Uterus (tissue), 2 donors: ENCODE measurements around the gene ZNF579.

ENCODE experiments used
- POLR2A ChIP-seq, 2 donors: fragments of 450-650 bp; IDR thresholded peaks; one replicate each; pipeline ENCODE4 v1.6.1; 2016; ENCODE audit warnings: antibody characterized with exemption in 2 of 2, mild to moderate bottlenecking in 1 of 2, moderate library complexity in 1 of 2
- TF ChIP-seq, protein P1 (sequence below), 4 experiments: fragments of 200-600 bp in 2 of 4; fragments of 450-650 bp in 2 of 4; sonication (generic) in 2 of 4; IDR thresholded peaks; one replicate each; pipeline ENCODE4 v1.5.1; 2016 to 2019; ENCODE audit warnings: antibody characterized with exemption in 4 of 4, mild to moderate bottlenecking in 2 of 4, moderate library complexity in 1 of 4

DNA sequence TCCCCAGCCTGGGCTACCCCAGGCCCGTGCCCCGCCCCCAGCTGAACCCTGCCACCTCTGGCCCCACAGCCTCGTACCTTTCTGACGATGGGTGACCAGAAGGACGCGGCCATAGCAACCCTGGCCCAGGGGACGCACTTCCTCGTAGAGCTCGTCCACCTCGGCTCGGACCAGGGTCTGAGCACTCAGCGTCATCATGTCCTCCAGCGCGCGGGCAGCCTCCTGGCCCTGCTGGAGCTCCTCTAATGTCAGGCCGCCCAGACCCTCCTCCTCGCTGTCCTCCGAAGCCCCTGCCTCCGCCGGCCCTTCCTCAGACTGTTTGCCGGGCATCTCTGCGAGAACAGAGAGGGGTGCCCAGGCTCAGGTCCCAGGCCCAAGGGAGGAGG lies 44.7 kb downstream of the ZNF579 start:
- TF ChIP-seq, protein P1, sequence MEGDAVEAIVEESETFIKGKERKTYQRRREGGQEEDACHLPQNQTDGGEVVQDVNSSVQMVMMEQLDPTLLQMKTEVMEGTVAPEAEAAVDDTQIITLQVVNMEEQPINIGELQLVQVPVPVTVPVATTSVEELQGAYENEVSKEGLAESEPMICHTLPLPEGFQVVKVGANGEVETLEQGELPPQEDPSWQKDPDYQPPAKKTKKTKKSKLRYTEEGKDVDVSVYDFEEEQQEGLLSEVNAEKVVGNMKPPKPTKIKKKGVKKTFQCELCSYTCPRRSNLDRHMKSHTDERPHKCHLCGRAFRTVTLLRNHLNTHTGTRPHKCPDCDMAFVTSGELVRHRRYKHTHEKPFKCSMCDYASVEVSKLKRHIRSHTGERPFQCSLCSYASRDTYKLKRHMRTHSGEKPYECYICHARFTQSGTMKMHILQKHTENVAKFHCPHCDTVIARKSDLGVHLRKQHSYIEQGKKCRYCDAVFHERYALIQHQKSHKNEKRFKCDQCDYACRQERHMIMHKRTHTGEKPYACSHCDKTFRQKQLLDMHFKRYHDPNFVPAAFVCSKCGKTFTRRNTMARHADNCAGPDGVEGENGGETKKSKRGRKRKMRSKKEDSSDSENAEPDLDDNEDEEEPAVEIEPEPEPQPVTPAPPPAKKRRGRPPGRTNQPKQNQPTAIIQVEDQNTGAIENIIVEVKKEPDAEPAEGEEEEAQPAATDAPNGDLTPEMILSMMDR (IDR thresholded peaks at IDR 0.05), result no peak
- no peak for TF ChIP-seq POLR2A (IDR thresholded peaks at IDR 0.05)
